Upper lobe of left lung (tissue), 4 donors: ENCODE data around the gene POLDIP3.
"Not testable (repeated sequence)": the region's sequence is repeated elsewhere in the genome, so short reads cannot be mapped to it uniquely, and the experiment has no call there.

Experiments used
- POLR2A ChIP-seq, 4 donors: fragments of 450-650 bp; IDR thresholded peaks; one replicate each; pipeline ENCODE4 v1.5.1; 2016 to 2017; ENCODE audit warnings: antibody characterized with exemption in 4 of 4, mild to moderate bottlenecking in 2 of 4
- TF ChIP-seq, protein P1 (sequence below), 6 experiments: fragments of 450-650 bp in 4 of 6; fragments of 200-600 bp in 2 of 6; sonication (generic) in 2 of 6; IDR thresholded peaks; one replicate each; pipeline ENCODE4 v1.5.1; 2016 to 2019; ENCODE audit warnings: antibody characterized with exemption in 6 of 6

GRCh38 chr22:42536634-42537033 lies 78.0 kb downstream of the POLDIP3 start:
- TF ChIP-seq POLR2A (IDR thresholded peaks at IDR 0.05): not testable (repeated sequence)
- TF ChIP-seq, protein P1, sequence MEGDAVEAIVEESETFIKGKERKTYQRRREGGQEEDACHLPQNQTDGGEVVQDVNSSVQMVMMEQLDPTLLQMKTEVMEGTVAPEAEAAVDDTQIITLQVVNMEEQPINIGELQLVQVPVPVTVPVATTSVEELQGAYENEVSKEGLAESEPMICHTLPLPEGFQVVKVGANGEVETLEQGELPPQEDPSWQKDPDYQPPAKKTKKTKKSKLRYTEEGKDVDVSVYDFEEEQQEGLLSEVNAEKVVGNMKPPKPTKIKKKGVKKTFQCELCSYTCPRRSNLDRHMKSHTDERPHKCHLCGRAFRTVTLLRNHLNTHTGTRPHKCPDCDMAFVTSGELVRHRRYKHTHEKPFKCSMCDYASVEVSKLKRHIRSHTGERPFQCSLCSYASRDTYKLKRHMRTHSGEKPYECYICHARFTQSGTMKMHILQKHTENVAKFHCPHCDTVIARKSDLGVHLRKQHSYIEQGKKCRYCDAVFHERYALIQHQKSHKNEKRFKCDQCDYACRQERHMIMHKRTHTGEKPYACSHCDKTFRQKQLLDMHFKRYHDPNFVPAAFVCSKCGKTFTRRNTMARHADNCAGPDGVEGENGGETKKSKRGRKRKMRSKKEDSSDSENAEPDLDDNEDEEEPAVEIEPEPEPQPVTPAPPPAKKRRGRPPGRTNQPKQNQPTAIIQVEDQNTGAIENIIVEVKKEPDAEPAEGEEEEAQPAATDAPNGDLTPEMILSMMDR (IDR thresholded peaks at IDR 0.05): not testable (repeated sequence)
